ENCODE data around the gene NDC1. TPM values are rescaled to one million over a fixed set of nuclear protein-coding genes. Genes with fewer than 3 reads are reported as not detected.

NDC1 gene
- total and polyA plus RNA-seq, 3 donors from 2014 or later, result 13.0 to 26.4 (median 22.2) TPM

- Histone ChIP-seq H3K27me3 (no peaks in the 10 kb centered on the region), H3K4me1 (peaks cover 7% of the 10 kb centered on the region), H3K27ac (no peak overlapping the region), H3K36me3 (ENCODE audit: low read depth, missing control alignments) (no peaks in the 10 kb centered on the region), H3K9me3 (no peaks in the 10 kb centered on the region), H3K4me3 (no peak overlapping the region)
- 79 to 93% methylated on average over 5 of the region's 5 CpGs for WGBS, 2 donors
- no peak for TF ChIP-seq POLR2A (IDR thresholded peaks at IDR 0.05)
- TF ChIP-seq, protein P1, sequence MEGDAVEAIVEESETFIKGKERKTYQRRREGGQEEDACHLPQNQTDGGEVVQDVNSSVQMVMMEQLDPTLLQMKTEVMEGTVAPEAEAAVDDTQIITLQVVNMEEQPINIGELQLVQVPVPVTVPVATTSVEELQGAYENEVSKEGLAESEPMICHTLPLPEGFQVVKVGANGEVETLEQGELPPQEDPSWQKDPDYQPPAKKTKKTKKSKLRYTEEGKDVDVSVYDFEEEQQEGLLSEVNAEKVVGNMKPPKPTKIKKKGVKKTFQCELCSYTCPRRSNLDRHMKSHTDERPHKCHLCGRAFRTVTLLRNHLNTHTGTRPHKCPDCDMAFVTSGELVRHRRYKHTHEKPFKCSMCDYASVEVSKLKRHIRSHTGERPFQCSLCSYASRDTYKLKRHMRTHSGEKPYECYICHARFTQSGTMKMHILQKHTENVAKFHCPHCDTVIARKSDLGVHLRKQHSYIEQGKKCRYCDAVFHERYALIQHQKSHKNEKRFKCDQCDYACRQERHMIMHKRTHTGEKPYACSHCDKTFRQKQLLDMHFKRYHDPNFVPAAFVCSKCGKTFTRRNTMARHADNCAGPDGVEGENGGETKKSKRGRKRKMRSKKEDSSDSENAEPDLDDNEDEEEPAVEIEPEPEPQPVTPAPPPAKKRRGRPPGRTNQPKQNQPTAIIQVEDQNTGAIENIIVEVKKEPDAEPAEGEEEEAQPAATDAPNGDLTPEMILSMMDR (IDR thresholded peaks at IDR 0.05), result no peak
- intact Hi-C loops (cut with DNase I; ENCODE audit: low total_unique reads), result no loop called here
- DNase-seq, result no peak
Observed at GRCh38 chr1:53735681-53736080, 102.4 kb downstream of the NDC1 start.

GRCh38 chr1:53735261-53735660 lies 102.8 kb downstream of the NDC1 start:
- 83 to 88% methylated on average over 5 of the region's 5 CpGs for WGBS, 2 donors
- Histone ChIP-seq H3K9me3 (no peaks in the 10 kb centered on the region), H3K4me1 (peaks cover 7% of the 10 kb centered on the region), H3K4me3 (no peak overlapping the region), H3K27ac (no peak overlapping the region), H3K36me3 (ENCODE audit: low read depth, missing control alignments) (no peaks in the 10 kb centered on the region), H3K27me3 (no peaks in the 10 kb centered on the region)
- intact Hi-C loops (cut with DNase I; ENCODE audit: low total_unique reads), result no loop called here
- DNase-seq, result no peak
- TF ChIP-seq, protein P1 (IDR thresholded peaks at IDR 0.05), result no peak
- TF ChIP-seq POLR2A (IDR thresholded peaks at IDR 0.05), result no peak

DNA sequence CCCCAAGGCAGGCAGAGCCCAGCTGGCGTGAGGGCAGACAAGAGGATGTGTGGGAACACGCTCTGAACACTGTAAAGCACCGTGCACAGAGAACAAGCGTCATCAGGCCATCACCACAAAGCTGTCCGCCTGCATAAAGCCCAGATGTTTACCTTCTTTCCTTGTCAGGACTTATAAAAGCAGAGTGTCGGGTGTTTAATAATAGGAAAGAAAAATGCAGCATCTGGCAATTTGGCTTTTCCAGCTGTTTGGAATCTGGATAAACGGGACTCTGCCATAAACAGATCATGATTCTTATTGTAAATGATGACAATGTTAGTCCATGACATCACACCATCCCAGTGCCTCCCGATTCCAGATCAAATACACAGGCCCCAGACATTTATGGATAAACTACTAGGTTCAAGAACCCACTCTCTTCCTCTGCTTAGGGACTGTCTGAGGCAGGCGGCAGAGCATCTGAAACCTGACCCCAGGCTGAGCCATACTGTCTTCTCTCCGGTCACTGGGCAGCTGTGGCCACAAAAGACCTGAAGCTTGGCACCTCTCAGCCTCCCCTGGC lies 103.4 kb downstream of the NDC1 start:
- TF ChIP-seq, protein P1 (IDR thresholded peaks at IDR 0.05), result no peak
- no peak for TF ChIP-seq POLR2A (IDR thresholded peaks at IDR 0.05)
- H3K27me3 ChIP-seq, result no peaks in the 10 kb centered on the region
- no peak overlapping the region for H3K4me3 ChIP-seq
- H3K9me3 ChIP-seq, result no peaks in the 10 kb centered on the region
- H3K4me1 ChIP-seq, result peaks cover 7% of the 10 kb centered on the region
- WGBS, 2 donors, result 84 to 86% methylated on average over 10 of the region's 10 CpGs
- intact Hi-C loops (cut with DNase I; ENCODE audit: low total_unique reads), result no loop called here
- no peak for DNase-seq
- no peaks in the 10 kb centered on the region for H3K36me3 ChIP-seq (ENCODE audit: low read depth, missing control alignments)
- H3K27ac ChIP-seq, result no peak overlapping the region

DNA sequence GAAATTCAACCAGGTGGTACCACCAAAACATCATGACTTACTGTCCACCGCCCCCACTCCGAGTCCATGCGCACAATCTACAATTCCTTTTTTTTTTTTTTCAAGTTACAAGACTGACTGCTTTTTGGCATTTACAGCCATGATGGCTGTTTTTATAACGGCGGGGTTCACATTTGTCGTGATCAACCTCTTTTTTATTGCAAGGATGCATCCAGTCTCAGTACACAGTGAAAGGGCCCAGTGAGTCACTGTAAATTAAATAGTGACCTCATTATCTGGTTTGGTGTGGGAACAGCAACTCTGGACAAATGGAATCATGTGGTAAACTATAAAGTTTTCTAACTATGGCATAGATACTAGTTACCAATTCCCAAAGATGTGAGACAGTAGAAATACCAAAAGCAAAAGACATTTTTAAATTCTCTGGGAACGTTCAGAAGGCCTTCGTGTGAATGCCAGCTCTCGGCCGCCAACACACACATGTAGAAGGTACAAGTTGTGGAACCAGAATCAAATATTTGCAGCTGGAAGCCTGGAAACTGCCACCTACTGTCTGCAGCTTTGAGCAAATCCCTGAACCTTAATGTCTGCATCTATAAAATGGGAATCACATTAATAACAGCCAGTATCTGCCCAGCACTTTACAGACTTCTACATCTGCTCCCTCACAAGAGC lies 104.0 kb downstream of the NDC1 start:
- no peak overlapping the region for H3K4me3 ChIP-seq
- H3K4me1 ChIP-seq, result peaks cover 7% of the 10 kb centered on the region
- no peaks in the 10 kb centered on the region for H3K9me3 ChIP-seq
- TF ChIP-seq, protein P1 (IDR thresholded peaks at IDR 0.05), result no peak
- TF ChIP-seq POLR2A (IDR thresholded peaks at IDR 0.05), result no peak
- DNase-seq, result no peak
- intact Hi-C loops (cut with DNase I; ENCODE audit: low total_unique reads), result no loop called here
- H3K36me3 ChIP-seq (ENCODE audit: low read depth, missing control alignments), result no peaks in the 10 kb centered on the region
- H3K27me3 ChIP-seq, result no peaks in the 10 kb centered on the region
- no peak overlapping the region for H3K27ac ChIP-seq
- 92% methylated on average over 10 of the region's 10 CpGs for WGBS, 2 donors

Data from testis (tissue), 3 donors.